Endothelial cell (in vitro differentiated cells): ENCODE measurements around the gene PDGFC. TPM values are rescaled to one million over a fixed set of nuclear protein-coding genes. Genes with fewer than 3 reads are reported as not detected.

Experiments used
- DNase-seq: peaks from one replicate; pipeline ENCODE4 v3.0.0; 2021; ENCODE audit warnings: low spot score
- H3K27ac Mint-ChIP-seq: one replicate; pipeline ENCODE4 v1.8.0; 2021; ENCODE audit warnings: mixed read lengths, inconsistent platforms; ENCODE audit not compliant: unreplicated experiment
- H3K27me3 Mint-ChIP-seq: one replicate; pipeline ENCODE4 v1.8.0; 2021; ENCODE audit warnings: mild to moderate bottlenecking, moderate library complexity, mixed read lengths, inconsistent platforms; ENCODE audit not compliant: unreplicated experiment
- H3K36me3 Mint-ChIP-seq: one replicate; pipeline ENCODE4 v1.8.0; 2021; ENCODE audit warnings: mild to moderate bottlenecking, low read depth, mixed read lengths, inconsistent platforms; ENCODE audit not compliant: unreplicated experiment
- H3K4me1 Mint-ChIP-seq: one replicate; pipeline ENCODE4 v1.8.0; 2021; ENCODE audit warnings: mild to moderate bottlenecking, mixed read lengths, inconsistent platforms; ENCODE audit not compliant: unreplicated experiment
- H3K4me3 Mint-ChIP-seq: one replicate; pipeline ENCODE4 v1.8.0; 2021; ENCODE audit warnings: mild to moderate bottlenecking, mixed read lengths, inconsistent platforms; ENCODE audit not compliant: unreplicated experiment
- H3K9me3 Mint-ChIP-seq: one replicate; pipeline ENCODE4 v1.8.0; 2021; ENCODE audit warnings: mixed read lengths, inconsistent platforms; ENCODE audit not compliant: unreplicated experiment
- total RNA-seq: library from RNA; stranded (reverse); fragmentation: NEBNext Ultra II Directional; extraction: Animal tissue kit (Norgen Biotek cat#: 25700); gene quantifications from one replicate; pipeline ENCODE4 v1.2.1, GENCODE V29; 2021; ENCODE audit not compliant: unreplicated experiment
- TF ChIP-seq, protein P1 (sequence below): fragments of 200-600 bp; sonication (generic); IDR thresholded peaks from one replicate; pipeline ENCODE4 v1.5.0; 2021; ENCODE audit warnings: antibody characterized with exemption; ENCODE audit not compliant: unreplicated experiment

Gene PDGFC
- total RNA-seq, 1 donor from 2014 or later = 22.0 TPM

DNA sequence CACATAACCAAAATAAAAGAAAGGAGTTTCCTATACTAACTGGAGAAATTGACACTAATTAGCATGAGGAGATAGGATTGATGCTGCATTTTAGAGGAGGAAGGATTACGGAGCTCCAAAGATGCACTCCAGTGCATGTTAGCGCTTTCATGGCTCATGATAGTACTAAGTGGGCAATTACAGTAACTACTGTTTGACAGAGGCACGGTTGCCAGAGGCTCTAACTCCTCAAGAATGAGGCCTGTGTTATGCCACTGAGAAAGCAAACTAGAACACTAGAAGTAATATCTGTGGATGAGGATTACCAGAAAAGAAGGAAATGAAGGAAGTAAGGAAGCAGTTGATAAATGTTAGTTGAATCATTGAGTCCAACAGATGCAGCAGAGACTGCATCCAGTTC, 19.6 kb upstream of the PDGFC start:
- DNase-seq = no peak
- H3K36me3 Mint-ChIP-seq = no peaks in the 10 kb centered on the region
- H3K4me1 Mint-ChIP-seq = no peaks in the 10 kb centered on the region
- TF ChIP-seq, protein P1, sequence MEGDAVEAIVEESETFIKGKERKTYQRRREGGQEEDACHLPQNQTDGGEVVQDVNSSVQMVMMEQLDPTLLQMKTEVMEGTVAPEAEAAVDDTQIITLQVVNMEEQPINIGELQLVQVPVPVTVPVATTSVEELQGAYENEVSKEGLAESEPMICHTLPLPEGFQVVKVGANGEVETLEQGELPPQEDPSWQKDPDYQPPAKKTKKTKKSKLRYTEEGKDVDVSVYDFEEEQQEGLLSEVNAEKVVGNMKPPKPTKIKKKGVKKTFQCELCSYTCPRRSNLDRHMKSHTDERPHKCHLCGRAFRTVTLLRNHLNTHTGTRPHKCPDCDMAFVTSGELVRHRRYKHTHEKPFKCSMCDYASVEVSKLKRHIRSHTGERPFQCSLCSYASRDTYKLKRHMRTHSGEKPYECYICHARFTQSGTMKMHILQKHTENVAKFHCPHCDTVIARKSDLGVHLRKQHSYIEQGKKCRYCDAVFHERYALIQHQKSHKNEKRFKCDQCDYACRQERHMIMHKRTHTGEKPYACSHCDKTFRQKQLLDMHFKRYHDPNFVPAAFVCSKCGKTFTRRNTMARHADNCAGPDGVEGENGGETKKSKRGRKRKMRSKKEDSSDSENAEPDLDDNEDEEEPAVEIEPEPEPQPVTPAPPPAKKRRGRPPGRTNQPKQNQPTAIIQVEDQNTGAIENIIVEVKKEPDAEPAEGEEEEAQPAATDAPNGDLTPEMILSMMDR = no peak
- no peak overlapping the region for H3K4me3 Mint-ChIP-seq
- H3K27ac Mint-ChIP-seq = no peak overlapping the region
- H3K27me3 Mint-ChIP-seq = no peaks in the 10 kb centered on the region
- H3K9me3 Mint-ChIP-seq = no peaks in the 10 kb centered on the region

DNA sequence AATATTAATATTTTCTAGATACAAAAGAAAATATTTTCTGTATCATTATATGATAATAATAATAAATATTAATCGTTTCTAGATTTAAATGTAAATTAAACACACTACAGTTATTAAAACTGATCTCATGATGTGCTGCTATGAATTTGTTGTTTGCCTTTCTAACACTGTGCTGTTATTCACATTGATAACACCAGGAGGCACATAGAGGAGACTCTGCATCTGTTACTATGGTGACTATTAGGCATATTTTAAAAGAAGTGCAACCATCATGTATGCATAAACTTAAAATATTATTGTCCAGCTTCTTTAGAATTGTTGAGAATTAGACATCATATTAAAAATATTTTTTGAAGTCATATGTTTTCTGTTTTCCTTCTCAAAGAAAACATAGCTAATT, 11.8 kb upstream of the PDGFC start:
- TF ChIP-seq, protein P1 = peak; percentile 51
- Mint-ChIP-seq H3K27ac (no peak overlapping the region), H3K4me3 (no peak overlapping the region), H3K27me3 (no peaks in the 10 kb centered on the region), H3K4me1 (peaks cover 3% of the 10 kb centered on the region), H3K9me3 (no peaks in the 10 kb centered on the region), H3K36me3 (no peaks in the 10 kb centered on the region)
- DNase-seq = no peak

DNA sequence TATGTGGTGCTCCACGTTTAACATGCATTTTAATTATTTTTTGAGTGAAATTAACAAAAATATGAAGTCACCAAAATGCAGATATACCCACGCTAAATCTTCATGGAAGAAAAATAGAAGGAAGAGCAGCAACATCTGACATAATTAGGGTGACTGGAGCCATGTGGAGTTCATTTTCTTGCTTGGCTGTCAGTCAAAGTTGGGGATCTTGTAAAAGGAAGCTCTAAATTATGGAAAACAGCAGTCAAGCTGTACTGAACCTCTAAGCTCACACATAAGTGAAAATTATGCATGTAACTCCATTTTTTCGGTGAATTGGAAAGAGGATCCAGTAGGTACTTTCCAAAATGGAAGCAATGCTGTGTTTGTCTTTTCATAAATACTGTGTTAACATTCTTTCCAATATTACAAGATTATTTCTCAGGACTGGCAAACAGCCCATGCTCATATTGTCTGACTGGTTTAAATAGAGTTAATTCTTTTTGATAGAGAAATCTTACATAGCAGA, 9.7 kb upstream of the PDGFC start:
- TF ChIP-seq, protein P1 = no peak
- Mint-ChIP-seq H3K9me3 (no peaks in the 10 kb centered on the region), H3K4me1 (peaks cover 3% of the 10 kb centered on the region), H3K4me3 (no peak overlapping the region), H3K27me3 (no peaks in the 10 kb centered on the region), H3K36me3 (no peaks in the 10 kb centered on the region), H3K27ac (no peak overlapping the region)
- DNase-seq = no peak

DNA sequence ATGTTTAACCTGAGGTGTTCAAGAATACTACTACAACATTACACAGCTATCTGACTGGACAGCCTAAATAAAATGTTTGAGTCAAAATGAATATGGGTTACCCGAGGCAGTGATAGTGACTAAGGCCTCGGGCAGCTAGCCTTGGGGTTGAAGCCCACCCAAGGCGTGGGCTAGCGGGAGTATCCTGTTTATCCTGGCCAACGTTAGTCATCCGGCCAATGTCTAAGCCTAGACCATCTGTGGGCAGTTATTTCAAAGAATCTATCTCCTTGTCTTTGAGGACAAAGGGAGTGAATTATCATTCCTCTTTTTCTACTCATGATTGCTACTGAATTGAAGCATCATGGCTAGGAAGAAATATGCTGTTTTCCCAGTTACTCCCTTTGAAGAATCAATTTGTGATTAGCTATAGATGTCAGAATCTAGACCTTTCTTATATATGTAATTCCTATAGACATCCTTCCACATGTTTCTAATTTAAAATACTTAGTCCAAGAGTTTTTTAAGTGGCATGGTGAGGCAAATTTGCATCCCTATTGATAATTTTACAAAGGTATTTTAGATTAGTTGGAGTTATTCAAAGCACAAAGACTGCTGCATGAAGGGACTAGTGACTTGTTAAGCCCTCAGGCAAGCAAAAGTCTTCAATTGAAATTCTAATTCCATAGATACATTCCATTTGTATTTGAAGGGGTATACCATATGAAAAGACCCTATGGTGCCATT, 6.0 kb upstream of the PDGFC start:
- Mint-ChIP-seq H3K9me3 (no peaks in the 10 kb centered on the region), H3K4me3 (no peak overlapping the region), H3K4me1 (peaks cover 3% of the 10 kb centered on the region), H3K27ac (no peak overlapping the region), H3K36me3 (no peaks in the 10 kb centered on the region), H3K27me3 (no peaks in the 10 kb centered on the region)
- TF ChIP-seq, protein P1 = no peak
- no peak for DNase-seq

DNA sequence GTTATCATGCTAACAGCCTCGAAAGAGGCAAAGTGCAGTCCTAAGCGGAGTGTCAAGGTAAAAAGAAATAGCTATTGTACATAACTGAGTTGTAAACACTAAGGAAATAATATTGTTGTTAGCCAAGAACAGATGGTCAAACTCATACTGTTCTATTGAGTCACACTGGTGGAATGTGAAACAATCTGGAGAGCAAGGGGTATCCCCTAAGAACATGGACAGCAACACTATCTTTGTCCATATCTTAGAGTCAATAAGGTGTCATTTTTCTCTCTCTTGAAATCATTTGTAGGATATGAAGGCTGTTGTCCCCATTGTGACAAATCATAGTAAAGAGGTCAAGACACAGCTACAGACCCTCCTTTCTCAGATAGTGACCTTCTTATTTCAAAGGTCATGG, 4.5 kb upstream of the PDGFC start:
- Mint-ChIP-seq H3K27ac (no peak overlapping the region), H3K9me3 (no peaks in the 10 kb centered on the region), H3K36me3 (no peaks in the 10 kb centered on the region), H3K4me3 (no peak overlapping the region), H3K27me3 (no peaks in the 10 kb centered on the region), H3K4me1 (peaks cover 8% of the 10 kb centered on the region)
- no peak for DNase-seq
- TF ChIP-seq, protein P1 = no peak
